GM19452 (cell line): ENCODE results near the gene BBX.

Experiments
- ATAC-seq: cut with Tn5 transposase; IDR thresholded peaks from one replicate; pipeline ENCODE4 v1.9.1; 2021; ENCODE audit not compliant: unreplicated experiment

Gene BBX

DNA sequence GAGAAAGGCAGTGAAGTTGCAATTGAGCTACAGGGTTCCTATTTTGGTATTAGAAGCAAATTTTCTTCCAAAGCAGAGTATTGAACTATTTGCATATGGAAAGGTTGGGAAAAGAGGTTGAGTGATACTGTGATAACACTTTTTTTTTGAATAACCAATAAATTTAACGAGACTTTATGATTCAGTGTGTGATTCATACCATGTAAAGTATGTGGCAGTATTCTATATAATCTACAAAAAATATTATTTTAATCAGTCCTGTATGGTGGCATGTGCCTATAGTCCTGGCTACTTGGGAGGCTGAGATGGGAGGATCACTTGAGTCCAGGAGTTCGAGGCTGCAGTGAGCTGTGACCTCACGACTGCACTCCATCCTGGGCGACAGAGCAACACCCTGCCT is 206.9 kb downstream of the BBX start:
- no peak for ATAC-seq

DNA sequence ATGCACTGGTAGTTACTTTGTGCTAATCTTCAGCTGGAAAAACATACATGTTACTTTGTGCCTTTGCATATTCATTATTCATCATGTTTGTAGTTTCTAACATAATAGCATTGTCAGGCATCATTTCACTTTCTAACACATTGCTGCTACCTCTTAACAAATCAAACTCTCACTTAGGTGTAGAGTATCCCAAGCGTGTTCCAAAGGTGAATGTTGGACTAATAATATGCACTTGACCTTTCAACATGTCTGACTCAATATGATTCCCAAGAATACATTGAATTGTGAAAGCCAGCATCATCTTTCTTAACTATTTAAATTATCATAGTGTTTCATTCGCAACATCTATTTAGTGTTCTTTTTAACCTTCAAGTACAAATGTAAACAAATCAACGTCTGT is 211.6 kb downstream of the BBX start:
- no peak for ATAC-seq

- ATAC-seq = no peak
Measured at GRCh38 chr3:107737914-107738313, 215.2 kb downstream of the BBX start.

GRCh38 chr3:107738486-107739183 is 215.9 kb downstream of the BBX start:
- ATAC-seq = no peak

DNA sequence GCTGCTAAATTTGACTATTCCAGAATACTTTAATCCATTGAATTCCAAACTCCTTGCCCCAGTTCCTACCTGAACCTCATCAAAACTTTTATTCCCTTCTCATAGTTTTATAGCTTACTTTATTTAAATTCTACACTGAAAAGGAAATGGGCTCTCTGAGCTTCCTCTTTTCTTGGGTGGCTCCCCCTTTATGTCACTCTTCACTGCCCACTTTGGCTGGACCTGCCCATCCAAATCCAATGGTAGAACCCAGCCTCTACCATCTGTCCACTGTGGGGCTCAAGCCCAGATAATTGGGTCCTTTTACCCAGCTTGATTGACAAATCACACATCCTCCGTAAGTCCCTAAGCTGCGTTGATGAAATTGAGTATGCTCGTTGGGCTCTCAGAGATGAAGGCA is 216.5 kb downstream of the BBX start:
- no peak for ATAC-seq

- ATAC-seq = no peak
Measured at GRCh38 chr3:107740992-107741896, 218.5 kb downstream of the BBX start.

DNA sequence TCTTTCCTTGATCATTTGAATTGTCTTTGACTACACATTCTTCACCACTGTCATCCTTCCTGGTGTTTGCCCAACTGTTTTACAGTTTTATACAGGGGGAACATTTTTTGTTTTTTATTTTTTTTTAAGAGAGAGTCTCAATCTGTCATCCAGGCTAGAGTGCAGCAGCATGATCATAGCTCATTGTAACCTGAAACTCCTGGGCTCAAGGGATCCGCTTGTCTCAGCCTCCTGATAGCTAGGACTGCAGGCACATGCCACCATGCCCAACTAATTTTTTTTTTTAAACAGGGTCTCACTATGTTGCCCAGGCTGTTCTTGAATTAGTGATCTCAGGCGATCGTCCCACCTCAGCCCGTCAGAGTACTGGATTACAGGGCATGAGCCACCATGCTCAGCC is 222.6 kb downstream of the BBX start:
- no peak for ATAC-seq

DNA sequence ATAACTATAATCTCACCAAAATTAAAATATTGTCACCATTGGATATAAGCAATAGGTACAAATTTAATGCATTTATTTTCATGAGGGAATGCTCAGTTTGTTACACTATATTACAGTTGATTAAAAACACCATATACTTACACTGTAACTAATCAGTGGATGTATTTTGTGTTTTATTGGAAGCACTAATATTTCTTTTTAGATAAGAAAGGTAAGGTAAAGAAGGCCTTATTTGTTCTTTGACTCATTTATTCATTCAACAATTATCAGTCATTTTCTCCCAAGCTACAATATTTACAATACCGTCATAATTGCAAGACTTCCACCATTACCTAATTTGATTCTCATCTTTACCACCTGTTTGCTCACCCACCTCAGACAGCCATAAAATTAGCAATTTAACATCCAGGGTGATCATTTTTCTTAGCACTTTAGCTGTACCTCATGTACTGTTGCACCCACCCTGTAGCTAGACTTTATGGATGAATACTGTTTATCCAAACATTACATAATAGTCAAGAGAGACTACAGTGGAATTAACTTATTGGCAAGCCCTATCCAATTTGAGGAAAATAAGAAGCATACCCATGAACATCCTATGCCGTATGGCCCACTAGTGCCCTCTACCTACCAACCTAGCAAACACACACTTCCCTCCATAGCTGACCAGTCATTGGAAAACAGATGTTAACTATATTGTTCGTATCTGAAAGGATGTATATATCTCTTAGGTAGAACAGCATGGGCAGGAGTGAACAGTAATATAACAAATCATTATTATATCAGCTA is 229.6 kb downstream of the BBX start:
- ATAC-seq = no peak

GRCh38 chr3:107753494-107753893 is 230.7 kb downstream of the BBX start:
- ATAC-seq = no peak

DNA sequence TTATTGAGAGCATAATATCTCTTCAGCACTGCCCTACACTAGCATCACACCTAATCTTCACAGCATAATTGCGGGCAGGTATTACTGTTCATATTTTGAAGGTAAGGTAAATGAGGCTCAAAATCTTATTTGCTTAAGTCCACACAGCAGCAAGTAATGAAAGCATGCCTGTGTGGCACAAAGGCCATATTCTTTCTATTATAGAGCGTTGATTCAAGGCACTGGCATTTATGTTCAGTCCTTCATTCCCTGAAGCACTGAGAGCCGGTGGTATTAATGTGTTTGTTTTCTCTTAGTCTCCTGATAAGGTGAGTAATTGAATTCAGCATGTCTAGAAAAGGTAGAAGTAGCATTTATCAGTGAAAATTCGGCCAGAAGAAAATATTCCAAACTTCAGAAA is 231.2 kb downstream of the BBX start:
- no peak for ATAC-seq

- ATAC-seq = no peak
Measured at GRCh38 chr3:107756649-107757048, 233.9 kb downstream of the BBX start.

GRCh38 chr3:107757140-107757539 is 234.4 kb downstream of the BBX start:
- no peak for ATAC-seq

DNA sequence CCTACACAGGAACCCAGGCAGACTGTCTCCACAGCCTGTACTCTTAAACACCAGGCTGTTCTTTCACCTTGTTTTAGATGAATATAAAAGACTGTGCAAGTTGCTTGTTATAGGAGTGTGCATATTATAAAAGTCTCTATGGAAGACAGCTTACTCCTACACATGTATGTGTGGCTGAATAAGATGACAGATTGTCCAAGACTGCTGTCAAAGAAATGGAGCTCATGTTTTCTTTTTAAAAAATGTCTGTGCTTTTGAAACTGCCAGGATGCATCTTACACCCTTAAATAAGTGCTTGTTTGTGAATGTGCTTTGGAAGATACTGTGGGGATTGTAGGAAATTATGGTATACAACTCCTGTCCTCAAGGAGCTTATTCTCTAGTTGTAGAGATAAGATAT is 237.4 kb downstream of the BBX start:
- no peak for ATAC-seq

DNA sequence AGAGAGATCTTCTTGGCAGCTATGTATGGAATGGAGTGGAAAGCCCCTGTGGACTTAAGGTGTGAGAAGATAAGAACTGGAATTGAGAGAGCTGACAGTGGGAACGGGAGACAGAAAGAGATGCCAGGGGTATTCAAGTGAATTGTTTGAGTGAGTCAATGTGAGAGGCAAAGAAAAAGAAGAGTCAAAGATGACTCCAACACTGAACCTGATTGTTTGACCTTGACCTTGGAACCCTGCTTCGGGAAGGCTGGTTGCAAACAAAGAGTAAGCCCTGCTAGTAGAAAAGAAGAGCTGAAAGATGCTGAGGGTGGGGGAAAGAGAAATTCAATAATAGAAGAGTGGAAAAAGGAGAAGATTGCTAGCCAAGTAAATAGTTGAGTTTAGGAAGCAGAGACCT is 238.6 kb downstream of the BBX start:
- ATAC-seq = no peak

GRCh38 chr3:107765524-107765923 is 242.8 kb downstream of the BBX start:
- no peak for ATAC-seq

DNA sequence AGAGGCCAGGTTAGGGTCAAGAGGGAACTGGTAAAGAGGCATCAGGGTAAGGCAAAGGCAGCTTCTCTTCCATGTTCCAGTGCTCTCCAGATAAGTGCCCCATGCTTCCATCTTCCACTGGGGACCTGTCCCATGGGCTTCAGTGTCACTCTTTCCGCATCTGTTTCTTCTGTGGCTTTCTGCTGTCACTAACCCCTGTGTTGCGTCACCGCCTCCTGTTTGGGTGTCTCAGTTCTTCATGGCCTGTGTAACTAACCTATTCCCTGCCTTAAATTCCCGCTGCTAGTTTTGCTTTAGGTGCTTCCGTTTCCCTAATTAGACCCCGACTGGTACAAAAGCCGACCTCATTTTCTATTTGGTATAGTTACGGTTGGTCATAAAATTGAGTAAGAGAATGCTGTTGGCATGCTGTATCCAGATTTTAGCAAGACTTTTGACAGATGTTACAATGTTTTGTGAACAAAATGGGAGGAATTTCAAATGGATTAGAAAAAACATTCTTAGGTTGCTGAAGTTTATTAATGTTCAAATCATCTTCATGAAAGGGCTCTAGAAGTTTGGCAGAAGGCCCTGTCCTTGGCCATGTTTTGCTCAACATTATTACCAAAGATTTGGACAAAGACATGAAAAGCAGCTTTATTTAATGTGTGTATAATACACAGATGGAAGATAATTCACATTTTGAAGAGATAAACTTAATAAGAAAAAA is 245.3 kb downstream of the BBX start:
- ATAC-seq = no peak

- no peak for ATAC-seq
Measured at GRCh38 chr3:107769882-107770281, 247.1 kb downstream of the BBX start.

DNA sequence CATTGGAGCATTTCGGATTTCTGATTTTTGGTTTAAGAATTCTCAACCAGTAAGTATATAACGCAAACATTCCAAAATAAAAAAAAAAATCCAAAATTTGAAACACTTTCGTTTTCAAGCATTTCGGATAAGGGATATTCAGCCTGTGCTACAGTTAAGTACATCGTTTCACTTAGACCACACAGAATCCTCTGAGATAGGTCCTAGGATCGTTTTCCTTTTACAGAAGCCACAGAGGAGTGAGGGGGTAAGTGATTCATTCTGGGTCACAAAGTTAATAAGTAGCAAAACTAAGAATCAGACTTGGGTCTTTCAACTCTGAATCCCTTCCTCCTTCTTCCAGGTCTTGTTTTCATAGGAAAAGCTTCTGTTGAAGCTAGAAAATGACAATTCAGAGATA is 249.3 kb downstream of the BBX start:
- no peak for ATAC-seq

- ATAC-seq = no peak
Measured at GRCh38 chr3:107775974-107776373, 253.2 kb downstream of the BBX start.

GRCh38 chr3:107781253-107781652 is 258.5 kb downstream of the BBX start:
- no peak for ATAC-seq

DNA sequence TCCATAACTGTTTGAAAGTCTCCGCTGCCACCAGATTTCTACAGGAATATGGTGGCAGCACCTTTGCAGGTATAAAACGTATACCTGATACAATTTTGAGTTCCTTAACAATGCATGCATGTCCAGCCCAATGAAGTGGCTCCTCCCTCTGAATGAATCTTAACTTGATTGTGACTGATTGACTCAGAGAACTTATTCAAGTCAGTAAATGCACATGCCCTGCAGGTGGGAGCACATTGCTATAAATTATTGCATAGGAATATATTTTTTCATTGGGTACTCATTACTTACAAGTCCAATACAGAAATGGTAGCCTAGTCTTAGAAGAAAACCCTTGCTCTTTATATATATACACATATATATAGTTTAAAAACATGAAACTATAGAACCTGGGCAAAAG is 259.3 kb downstream of the BBX start:
- ATAC-seq = no peak
